Stimulated activated naive CD4-positive, alpha-beta T cell (primary cell): ENCODE data around the gene ZNF432.
"Not testable (repeated sequence)": the region's sequence is repeated elsewhere in the genome, so short reads cannot be mapped to it uniquely, and the experiment has no call there.

Experiments used
- DNase-seq, 6 experiments: peaks; one replicate each; lab custom pipeline; 2025; lab: John Stamatoyannopoulos, UW

The ZNF432 gene

DNA sequence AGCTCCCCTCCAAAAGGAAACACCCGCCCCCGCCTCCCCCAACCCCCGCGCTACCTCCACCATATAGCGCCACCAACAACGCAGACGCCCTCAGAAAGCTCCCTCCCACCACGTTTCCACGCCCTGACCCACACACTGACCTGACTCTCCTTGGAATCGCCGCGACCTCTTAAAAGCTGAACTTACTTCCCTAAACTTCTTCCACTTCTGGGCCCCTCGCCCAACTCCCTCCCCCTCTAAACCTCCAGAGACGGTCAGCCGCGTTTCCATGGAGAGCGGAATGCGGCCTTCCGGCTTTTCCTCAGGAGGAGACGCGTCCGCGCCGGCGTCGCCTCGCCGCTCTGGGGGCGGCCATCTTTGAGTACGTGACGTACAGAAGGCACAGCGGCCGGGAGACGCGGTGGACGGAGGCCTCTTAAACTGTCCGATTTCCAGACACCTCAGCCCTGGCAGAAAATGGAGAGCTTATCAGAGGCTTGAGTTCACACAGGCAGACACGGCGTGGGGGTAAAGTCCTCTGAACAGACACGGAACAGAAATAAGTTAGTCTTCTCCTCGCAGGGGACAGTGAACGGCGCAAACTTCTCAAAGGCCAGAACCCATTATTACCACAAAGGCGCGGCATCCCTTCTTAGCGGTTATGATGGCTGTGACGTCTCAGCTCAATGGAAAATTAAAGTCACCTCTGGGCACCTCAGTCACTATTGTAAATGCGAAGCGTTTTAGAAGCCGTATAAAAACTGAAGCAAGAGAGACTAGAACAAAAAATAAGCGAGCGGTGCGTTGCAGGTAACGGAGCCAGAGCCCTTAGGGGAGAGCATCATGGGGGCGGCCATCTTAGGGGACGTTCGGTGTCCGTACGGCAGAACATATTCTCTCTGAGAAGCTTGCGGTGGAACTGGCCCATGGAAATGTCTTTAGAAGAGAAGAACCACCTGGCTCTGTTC, at the start of gene ZNF432:
ZNF432 (minus strand) TSS at position 284 of the 947 bp plus-strand sequence. CDS start 1,970 bp downstream, outside the sequence.
- peak; percentile 60 to 94 (median 76) for DNase-seq

DNA sequence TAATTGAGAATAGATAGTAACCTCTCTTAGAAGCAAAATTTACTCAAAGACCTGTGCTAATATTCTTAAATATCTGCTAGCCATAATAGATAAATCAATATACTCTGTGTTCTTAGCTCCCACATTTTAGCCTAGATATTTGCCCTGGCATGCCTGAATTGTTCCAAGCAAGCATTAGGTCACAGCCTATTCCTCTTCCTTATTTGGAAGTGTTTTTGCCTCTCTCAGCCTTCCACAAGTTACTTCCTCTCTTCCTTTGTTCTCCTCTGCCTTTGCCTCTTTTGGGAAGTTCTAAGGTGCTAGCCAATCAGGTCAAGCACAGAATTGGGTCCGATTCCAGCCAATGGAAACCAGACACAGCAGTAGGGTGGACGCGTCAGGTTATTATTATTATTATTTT, 47.8 kb upstream of the ZNF432 start:
- not testable (repeated sequence) for DNase-seq

DNA sequence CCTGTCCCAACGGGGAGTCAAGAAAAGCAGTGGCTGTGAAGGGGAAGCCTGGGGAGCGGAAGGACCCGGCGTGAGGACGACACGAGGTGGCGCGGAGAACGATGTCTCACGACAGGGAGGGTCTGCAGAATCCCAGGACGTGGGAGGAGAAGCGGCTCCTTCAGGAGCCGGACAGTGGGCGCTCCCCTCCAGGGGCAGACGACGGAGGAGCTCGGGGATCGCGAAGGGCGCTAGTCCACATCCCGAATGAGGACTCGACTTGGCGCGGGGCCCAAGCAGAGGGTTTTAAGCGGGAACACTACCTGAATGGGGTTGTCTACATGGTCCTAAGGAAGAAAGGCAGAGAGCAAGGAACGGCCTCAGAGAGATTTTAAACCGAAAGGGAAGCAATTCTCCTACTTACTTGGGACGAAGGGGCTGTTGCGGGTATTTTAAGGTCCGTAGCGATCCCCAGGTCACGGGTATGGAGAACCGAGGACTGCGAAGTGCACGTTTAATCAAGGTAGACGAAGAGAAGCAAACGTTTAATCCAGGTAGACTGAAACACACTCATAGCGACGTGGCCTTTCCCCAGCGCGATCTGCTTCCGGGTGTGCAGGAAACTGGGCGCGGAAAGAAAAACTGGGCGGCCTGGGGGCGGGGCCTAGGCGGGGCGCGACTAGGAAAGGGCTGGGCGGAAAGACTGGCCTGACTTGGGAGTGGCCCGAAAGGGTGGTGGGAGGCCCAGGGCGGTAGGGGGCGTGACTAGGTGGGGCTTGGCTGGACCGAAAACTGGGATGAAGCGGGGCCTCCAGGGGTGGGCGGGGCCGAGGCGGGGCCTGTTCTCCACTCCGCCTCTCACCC, 46.8 kb upstream of the ZNF432 start, which contains the start of gene ZNF841:
ZNF841 (minus strand) TSS at position 594 of the 843 bp plus-strand sequence. CDS start 10,964 bp downstream, outside the sequence.
- peak; percentile 51 to 80 (median 71) for DNase-seq

DNA sequence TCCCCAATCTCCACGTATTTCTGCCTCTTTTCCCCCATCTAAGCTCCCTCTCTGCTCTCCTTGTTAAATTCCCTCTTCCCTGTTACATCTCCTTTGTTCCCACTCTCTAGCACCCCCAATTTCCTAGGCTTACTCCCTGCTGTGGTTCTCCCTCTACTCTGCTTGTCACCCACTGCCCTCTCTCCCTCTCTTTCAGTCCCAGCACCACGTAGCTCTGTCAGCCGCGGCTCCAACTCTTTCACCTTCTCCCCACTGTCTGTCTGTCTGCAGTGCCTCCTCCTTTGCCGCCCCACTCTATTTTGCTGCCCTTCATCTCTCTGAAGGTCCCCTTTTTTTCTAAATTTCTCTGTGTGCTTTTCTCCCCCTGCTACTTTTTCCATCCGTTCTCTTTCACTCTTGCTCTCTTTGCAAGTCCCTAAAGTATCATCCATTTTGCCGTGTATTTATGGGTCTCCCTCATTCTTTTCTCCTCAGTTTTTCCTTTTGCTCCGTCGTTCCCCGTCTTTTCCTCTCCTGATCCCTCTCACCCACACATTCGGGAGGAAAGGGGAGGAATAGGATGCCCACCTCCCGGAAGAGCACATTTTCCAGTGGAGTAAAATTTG, 46.0 kb upstream of the ZNF432 start:
- DNase-seq = peak in 1 of 6 experiments; percentile 14

DNA sequence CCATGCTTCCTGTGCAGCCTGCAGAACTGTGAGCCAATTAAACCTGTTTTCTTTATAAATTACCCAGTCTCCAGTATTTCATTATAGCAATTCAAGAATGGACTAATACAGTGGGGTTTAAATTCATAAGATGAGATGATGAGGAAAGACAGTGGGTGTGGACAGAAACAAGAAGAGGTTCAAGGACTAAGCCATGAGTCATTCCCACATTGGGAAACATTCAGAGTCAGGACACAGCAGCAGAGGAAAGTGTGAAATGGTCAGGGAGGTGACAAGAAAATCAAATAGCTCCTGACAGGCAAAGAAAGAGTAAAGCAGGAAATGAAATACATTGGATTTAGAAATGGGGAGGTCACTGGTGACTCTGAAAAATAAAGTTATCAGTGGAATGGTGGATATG, 37.8 kb upstream of the ZNF432 start:
- no peak for DNase-seq

DNA sequence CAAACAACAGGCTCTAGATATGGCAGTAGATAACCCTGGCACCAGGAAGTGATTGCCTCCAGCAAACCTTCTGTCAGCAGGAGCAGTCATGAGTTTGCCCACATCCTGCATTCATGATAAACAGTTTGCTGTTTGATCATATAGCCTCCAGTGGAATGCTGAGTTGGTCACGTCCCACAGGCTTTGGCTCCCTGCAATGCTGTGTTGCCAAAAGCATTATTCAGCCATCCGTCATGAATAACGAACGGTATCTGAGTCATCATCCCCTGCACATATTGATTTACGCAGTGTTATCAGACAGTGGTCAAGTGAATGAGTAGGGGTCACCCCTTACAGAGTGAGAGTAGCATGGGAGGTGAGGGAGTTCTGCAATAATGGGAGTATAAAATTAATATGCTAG, 21.9 kb upstream of the ZNF432 start:
- no peak for DNase-seq

DNA sequence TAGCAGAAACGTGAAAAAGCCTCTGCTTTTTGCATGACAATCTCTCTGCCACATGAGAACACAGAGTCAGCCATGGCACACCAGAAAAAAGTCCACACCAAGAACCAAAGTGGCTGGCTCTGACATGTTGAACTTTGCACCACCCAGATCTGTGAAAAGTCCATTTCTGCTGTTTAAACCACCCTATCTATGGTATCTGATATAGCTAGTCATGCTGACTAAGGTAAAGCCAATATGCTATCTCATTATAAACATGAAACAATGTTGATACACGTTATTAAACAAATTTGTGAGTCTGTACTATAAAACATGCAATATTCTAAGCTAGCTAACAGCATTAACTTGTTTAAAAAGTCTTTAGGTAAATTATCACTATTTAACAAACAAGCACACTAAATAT, 21.0 kb upstream of the ZNF432 start:
- no peak for DNase-seq

DNA sequence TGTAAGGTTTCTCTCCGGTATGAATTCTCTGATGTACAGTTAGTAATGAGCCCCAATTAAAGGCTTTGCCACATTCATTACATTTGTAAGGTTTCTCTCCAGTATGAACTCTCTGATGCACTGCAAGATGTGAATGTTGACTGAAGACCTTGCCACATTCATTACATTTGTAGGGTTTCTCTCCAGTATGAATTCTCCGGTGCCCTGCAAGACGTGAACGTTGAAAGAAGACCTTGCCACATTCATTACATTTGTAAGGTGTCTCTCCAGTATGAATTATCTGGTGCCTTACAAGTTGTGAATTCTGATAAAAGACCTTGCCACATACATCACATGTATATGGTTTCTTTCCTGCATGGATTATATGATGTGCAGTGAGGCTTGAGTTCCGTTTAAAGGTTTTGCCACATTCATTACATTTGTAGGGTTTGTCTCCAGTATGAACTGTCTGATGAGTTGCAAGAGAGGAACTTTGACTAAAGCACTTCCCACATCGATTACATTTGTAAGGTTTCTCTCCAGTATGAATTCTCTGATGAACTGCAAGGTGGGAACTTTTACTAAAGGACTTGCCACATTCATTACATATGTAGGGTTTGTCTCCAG, 17.7 kb upstream of the ZNF432 start:
- no peak for DNase-seq

DNA sequence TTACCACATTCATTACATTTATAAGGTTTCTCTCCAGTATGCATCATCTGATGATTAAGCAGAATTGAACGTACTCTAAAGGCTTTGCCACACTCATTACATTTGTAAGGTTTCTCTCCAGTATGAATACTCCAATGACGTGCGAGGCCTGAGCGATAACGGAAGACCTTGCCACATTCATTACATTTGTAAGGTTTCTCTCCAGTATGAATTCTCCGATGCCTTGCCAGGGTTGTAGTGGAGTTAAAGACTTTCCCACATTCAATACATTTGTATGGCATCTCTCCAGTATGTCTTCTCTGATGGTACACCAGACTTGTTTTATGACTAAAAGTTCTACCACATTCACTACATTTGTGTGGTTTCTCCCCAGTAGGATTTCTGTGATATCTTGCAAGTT, 16.8 kb upstream of the ZNF432 start:
- DNase-seq = no peak

DNA sequence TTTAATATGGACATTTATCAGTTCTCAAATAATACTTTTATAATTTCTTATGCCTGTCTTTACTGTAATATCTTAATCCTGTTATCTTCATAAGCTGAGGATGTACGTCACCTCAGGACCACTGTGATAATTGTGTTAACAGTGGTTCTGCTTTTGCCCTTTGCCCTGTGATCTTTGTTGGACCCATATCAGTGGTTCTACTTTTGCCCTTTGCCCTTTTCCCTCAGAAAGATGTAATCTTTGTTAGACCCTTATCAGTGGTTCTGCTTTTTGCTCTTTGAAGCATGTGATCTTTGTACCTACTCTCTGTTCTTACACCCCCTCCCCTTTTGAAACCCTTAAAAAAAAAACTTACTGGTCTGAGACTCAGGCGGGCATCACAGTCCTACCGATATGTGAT, 7.8 kb upstream of the ZNF432 start:
- DNase-seq = not testable (repeated sequence)

DNA sequence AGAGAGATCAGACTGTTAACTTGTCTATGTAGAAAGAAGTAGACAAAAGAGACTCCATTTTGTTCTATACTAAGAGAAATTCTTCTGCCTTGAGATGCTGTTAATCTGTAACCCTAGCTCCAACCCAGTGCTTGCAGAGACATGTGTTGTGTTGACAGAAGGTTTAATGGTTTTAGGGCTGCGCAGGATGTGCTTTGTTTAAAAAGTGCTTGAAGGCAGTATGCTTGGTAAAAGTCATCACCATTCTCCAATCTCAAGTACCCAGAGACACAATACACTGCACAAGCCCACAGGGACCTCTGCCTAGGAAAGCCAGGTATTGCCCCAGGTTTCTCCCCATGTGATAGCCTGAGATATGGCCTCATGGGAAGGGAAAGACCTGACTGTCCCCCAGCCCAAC, 3.1 kb upstream of the ZNF432 start:
- DNase-seq = not testable (repeated sequence)

DNA sequence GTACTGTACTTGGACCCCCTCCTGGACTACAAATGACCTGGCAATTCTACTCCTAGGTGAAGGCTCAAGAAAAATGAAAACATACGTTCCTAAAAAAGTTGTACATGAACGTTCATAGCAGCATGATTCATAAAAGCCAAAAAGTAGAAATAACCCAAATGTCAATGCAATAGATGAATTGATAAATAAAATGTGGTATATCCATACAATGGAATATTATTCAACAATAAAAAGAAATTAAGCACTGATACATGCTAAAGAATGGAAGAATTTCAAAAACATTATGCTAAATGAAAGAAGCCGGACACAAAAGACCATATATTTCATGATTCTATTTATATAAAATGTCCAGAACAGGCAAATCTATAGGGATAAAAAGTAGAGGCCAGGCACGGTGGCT, 9.5 kb downstream of the ZNF432 start:
- no peak for DNase-seq

DNA sequence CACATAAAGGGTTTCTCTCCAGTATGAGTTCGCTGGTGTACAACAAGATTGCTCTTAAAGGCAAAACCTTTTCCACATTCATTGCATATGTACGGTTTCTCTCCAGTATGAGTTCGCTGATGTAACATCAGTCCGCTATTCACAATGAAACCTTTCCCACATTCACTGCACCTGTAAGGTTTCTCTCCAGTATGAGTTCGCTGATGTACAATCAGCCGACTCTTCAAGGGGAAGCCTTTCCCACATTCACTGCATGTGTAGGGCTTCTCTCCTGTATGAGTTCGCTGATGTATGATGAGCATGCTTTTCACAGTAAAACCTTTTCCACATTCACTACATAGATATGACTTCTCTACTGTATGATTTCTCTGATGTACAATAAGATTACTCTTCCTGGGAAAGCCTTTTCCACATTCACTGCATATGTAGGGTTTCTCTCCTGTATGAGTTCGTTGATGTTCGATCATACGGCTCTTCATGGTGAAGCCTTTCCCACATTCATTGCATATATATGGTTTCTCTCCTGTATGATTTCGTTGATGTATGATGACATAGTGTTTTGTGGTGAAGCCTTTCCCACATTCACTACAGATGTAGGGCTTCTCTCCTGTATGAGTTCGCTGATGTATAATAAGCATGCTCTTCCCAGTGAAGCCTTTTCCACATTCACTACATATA, 14.4 kb downstream of the ZNF432 start:
- DNase-seq = no peak

DNA sequence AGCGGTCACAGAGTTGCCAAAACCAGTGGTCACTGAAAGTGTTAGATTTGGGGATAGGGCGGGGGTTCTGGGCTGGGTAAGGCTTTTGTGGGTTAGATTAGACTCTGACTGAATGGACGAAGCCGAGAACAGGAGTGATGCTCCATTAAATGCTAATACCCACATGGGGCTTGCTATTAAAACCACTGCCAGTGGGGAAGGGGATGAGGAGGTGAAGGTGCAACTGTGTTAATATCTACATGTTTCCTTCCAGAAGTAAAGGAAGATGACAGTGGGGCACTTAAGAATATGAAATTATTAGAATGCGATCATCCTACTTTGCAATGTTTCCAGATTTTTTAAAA, 19.9 kb downstream of the ZNF432 start:
- no peak for DNase-seq

DNA sequence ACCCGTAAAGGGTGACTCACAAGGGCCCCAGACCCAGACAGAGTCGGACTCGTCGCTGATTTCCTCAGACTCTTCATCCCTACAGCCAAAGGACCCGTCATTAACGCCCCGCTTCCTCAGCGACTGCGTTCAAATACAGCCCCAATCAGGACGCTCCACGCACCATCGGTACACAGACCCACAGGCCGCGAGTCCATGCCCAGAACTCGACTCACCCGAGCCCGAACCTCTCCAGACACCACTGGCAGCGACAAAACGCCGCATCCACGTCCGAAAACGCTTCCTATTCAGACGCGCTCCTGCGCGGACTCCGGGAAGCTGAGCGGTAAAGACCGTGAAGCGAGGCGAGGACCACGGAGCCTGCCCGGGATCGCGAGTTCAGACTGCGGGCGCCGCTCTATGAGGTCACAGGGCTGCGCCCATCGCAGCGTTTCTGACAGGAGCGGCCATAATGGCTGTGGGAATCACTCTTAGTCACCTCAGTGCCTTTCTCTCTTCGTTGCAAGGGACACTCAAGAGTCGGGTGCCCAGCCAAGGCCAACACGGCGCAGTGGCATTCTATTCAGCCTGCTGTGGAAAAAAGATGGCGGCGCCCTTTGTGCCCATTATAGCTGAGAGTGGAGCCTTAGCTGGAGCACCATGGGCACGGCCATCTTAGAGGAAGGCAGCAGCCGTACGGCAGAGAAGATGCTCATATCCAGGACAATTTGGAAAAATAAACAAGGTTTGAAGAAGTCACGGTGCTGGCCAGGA, 20.4 kb downstream of the ZNF432 start, which contains the start of gene ZNF614:
ZNF614 (minus strand) TSS at position 353 of the 753 bp plus-strand sequence. CDS start 2,634 bp downstream, outside the sequence.
- DNase-seq = peak; percentile 62 to 92 (median 79)

DNA sequence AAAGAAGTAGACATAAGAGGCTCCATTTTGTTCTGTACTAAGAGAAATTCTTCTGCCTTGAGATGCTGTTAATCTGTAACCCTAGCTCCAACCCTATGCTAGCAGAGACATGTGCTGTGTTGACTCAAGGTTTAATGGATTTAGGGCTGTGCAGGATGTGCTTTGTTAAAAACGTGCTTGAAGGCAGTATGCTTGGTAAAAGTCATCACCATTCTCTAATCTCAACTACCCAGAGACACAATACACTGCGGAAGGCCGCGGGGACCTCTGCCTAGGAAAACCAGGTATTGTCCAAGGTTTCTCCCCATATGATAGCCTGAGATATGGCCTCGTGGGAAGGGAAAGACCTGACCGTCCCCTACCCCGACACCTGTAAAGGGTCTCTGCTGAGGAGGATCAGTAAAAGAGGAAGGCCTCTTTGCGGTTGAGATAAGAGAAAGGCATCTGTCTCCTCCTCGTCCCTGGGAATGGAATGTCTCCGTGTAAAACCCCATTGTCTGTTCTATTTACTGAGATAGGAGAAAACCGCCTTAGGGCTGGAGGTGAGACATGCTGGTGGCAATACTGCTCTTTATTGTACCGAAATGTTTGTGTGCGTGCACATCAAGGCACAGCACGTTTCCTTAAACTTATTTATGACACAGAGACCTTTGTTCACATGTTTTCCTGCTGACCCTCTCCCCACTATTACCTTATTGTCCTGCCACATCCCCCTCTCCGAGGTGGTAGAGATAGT, 22.2 kb downstream of the ZNF432 start:
- DNase-seq = not testable (repeated sequence)

DNA sequence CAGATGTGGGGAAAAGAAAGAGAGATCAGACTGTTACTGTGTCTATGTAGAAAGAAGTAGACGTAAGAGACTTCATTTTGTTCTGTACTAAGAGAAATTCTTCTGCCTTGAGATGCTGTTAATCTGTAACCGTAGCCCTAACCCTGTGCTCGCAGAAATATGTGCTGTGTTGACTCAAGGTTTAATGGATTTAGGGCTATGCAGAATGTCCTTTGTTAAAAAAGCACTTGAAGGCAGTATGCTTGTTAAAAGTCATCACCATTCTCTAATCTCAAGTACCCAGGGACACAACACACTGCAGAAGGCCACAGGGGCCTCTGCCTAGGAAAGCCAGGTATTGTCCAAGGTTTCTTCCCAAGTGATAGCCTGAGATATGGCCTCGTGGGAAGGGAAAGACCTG, 24.2 kb downstream of the ZNF432 start:
- not testable (repeated sequence) for DNase-seq

DNA sequence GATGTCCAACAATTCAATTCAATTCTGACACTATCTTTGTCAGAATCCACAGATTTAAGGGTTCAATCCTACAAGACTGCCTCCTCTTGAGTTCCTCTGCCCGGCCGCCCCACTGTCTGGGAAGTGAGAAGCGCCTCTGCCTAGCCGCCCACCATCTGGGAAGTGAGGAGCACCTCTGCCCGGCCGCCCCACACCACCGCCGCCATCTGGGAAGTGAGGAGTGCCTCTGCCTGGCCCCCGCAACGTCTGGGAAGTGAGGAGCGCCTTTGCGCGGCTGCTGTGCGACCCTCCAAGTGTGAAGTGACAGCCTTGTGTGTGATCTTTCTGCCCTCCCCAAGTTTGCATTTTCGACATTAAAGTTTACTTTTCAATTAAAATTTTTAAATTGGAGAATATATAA, 26.4 kb downstream of the ZNF432 start:
- no peak for DNase-seq

DNA sequence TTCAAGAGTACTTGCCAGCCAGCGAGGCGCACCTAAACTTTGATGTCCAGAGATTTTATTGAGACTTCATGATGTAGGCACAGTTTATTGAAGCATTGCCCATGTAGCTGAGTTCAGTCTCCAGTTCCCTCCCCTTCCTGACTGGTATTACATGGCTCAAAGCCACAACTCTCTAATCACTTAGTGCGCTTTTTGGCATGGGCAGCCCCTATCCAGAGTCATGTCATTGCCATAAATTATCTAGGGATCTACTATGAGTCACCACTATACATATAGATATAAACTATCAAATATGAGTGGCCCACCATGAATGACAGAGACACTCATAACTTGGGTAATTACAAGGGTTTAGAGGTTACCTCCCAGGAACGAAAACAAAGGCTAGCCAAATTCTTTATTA, 28.1 kb downstream of the ZNF432 start:
- no peak for DNase-seq

DNA sequence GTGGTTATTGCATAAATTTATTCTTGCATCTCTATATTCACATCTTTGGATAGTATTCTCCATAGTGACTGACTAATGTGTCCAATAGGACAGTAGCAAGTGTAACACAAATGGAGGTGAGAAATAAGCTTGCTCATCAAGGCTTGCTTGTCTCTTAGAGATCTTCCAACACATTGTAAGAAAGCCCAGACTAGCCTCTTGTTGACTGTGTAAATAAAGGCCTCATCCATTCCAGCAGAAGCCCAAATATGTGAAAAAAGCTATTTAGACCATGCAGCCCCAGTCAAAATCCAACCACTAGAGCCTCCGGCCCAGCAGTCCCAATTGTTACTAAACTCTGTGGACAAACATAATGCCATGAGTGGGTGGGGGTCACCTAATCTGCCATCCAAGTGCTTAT, 38.0 kb downstream of the ZNF432 start:
- no peak for DNase-seq
